GM18507 (cell line): ENCODE measurements around the gene ADAMTS17.

ENCODE experiments used
- DNase-seq: peaks from one replicate; pipeline ENCODE4 v3.0.0; 2011; ENCODE audit warnings: low read depth; ENCODE audit not compliant: insufficient read length; ENCODE audit errors: extremely low spot score
- FAIRE-seq: peaks from 2 replicates; lab custom pipeline; 2011; peaks lifted over from hg19 to GRCh38; lab: Jason Lieb, UNC

ADAMTS17 gene

DNA sequence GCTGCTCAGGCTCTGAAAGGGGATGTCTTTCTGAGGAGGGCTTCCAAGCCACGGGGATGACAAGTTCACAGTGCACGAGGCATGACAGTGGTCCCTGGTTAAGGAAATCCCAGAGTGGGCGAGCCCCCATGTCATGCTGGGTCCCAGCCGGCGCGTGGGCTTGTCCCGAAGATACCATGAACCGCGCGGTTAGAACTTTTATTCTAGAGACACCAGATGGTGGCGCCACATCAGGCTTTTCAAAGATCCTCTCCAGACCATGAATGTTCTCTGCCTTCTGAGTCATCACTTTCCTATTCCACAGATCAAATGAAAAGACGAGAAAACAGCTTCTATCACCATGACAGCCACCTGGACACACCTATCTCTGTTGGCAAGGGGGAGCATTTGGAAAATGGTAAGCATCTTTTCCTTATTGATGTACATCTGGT is 380.7 kb downstream of the ADAMTS17 start:
- DNase-seq (no peak), FAIRE-seq (no peak)

DNA sequence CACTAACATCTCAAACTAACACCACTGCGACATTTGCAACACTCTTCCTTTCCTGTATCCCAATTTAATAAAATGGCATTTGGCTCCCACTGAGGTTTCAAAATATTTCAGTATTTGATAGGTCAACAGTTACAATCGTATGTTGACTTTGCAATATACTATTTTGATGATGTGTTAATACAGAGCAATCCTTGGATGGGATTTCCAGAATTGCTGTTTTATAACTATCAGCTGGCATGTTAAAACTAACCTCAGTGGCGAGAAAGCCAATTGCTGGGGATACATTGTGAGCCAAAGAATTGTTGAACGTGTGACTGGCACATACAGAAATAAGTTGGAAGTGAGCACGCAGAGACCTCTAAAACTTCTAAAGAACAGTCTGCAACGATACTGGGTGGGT is 382.4 kb downstream of the ADAMTS17 start:
- DNase-seq (no peak), FAIRE-seq (no peak)

DNA sequence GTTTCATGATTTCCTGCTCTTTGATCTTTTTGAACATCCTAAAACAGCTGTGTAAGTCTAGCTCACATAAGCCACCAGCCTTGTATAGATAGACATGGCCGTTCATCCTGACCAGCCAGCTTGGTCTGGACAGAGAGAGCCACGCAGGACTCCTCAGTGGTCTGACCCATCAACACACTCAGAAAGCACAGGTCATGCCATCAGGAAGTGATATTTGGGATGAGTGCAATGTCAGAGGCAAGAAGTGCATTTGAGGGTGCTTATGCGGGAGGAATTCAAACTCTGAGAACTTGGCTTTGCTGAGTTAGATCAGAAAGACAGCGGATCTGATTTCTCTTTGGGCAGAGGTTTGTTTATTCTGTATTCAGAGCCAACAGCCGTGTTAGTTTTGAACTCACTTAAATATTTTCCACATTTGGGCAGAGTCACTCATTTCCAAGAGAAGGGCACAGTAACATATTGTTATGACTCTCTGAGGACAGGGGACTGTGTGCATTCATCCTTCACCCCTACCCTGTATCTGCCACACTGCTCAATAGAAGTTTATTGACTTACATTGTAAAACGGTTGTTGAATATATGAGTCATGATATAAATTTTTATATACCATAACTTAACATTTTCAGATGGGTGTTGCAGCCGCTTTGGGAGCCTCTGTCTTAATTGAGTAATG is 383.2 kb downstream of the ADAMTS17 start:
- DNase-seq (no peak), FAIRE-seq (no peak)

DNA sequence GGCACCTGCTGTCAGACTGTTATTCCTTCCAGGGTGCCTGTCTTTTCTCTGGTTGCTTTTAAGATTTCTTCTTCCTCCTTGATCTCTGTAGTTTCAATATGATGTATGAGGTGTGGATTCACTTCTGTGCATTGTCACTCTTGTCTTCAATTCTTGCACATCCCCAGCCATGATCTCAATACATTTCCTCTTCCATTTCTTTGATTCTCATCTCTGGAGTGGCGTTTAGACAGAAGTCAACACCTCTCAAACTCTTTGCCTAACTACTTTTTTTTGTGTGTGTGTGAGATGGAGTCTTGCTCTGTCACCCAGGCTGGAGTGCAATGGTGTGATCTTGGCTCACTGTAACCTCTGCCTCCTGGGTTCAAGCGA is 384.1 kb downstream of the ADAMTS17 start:
- FAIRE-seq (no peak), DNase-seq (no peak)

DNA sequence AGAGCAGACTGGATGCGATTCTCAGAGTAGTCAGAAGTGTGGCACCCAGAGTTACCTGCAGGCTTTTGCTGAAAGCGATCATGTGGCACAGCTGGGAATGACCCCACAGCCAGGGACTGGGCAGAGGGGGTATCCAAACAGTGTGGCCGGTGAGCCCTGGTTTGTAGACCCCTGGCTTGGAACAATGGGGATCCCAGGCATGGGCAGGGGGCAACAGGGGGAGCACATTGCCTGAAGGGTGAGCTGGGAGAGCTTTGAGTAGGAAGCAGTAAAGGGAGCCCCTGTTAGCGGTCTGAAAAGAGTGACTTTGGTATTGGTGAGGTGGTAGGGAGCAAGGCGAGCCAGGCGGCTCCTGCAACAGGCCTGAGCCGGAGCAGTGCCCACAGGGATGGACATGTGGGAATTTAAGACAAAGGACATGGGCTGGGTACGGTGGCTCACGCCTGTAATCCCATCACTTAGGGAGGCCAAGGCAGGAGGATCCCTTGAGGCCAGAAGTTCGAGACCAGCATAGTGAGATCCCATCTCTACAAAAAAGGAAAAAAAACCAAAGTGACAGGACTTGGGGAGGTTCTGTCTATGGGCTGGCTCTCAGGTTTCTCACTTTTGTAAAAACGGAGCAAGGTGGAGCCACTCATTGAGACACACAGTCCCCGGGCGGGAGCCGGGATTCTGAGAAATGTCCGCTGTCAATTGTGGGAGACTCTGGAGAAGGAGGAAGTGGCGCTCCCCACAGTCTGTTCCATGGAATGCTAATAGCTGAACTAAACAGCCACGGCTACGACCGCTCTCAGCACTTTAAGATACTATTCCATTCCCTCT is 384.7 kb downstream of the ADAMTS17 start:
- DNase-seq: no peak

DNA sequence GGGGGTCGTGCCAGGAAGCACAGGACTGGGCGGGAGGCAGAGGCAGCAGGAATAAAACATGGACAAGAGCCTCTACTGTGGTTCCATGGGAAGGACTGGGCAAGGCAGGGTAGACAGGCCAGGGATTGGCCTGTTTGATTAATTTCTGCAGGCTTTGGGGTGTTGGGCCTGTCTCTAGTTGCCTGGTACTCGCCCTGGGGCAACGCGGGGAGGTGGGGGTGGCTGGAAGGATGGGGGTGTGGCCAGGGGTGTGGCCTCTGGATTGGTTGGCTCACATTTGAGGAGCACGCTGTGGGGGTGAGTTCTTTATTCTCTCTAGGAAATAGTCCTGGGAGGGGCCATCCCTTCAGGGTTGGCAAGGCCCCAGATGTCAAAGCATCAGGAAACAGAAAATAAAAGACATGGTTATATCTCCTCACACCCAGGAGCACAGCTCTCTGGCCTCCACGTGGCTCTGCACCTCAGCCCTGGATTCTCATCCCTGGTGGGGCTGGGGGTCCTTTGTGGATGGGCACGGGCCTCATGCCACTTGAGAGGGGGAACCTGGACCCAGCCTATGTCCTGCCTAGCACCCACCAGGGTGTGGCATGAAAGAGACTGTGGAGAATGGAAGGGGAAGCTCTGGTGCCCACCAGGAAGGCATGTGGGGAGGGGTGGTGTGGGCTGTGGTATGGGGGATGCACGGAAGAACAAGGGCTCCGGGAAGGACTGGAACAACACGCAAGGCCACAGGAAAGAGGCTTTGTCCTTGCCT is 385.6 kb downstream of the ADAMTS17 start:
- FAIRE-seq (no peak), DNase-seq (no peak)

More for the DNA sequence above, 384.7 kb downstream of the ADAMTS17 start:
- FAIRE-seq: no peak

DNA sequence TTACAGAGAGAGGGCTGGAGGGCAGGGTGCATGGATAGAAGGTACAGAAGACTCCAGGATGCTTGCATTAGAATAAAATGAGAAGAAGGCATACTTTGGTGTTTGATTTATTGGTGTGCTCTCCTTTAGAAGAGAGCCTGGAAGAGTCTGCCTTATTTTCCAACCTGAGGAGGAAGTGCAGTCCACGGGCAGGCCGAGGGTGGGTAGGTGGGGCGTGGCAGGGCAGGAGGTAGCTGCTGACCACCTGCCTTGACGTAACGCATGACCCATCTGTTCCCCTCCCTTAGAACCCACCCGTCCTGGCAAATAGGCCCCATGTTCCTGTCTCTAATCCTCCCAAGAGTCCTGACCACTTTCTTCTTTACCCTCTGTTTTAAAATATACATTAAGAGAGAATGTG is 386.2 kb downstream of the ADAMTS17 start:
- FAIRE-seq: no peak

DNA sequence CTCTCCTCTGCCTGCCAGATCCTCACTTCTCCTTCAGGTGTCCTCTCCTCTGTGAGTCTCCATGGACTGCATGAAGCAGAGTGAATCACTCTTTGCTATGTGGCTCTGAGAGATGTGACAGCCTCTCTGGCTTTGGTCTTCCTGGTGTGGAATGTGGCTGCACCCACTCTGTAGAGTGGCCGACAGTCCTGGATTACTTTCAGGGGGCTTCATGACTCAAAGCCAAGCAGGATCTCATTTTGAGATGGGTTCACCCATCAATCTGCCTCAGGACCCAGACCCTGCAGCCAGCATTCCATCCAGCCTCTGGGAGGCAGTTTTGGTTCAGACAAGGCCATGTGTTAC is 386.6 kb downstream of the ADAMTS17 start:
- no peak for FAIRE-seq

More for the DNA sequence above, 386.2 kb downstream of the ADAMTS17 start:
- DNase-seq: no peak

DNA sequence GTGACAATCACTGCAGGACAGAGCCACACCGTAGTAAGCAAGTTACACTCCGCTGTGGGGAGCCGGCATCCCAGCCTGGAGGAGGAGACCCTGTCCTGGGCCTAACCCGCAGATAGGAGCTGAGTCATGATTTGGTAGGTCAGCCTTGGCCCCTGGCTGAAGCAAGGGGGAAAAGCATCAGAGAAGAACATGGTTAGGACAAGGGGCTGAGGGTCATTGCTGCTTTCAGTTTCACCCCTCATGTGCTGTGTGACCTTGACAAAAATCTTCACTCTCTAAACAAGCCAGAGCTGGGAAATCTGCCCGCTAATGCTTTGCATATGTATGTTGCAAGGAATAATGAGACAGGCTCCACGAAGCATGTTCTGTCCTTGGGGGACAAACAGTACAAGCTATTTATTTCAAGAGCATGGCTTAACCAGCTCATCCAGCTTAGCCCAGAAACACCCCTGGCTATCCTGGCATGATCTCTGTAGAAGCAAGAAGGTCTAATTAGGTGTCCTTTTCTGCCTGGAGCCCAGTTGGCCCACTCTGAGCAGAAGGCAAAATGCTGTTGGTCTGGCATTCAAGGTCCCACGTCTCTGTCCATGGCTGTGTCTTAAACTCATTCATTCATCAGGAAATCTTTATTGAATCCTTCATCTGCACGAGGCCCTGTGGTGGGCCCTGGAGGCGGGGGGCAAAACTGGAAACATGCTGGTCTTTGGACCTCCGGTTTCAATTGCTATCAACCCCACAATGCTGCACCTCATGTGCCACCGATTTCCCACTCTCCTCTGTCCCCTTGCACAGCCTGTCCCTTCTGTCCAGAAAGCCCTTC is 387.2 kb downstream of the ADAMTS17 start:
- DNase-seq (no peak), FAIRE-seq (no peak)

More for the DNA sequence above, 386.6 kb downstream of the ADAMTS17 start:
- DNase-seq: no peak

DNA sequence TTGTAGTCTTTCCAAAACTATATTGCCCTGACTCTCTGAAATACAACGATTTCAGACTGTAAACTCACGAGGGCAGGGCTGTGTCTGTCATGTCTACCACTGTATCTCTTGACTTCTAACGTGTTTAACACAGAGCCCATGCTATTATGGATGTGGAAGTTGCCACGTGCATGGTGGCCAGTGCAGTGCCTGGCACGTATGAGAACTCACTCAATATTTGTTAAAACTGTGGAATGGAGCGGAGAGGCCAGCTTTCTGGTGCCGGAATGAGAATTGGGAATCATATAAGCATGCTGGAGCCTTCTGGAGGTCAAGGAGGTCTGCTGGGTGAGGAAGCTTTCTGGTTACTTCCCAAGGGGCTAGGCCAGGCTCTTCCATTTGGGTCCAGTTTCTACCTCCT is 387.9 kb downstream of the ADAMTS17 start:
- FAIRE-seq: no peak
- DNase-seq: no peak

DNA sequence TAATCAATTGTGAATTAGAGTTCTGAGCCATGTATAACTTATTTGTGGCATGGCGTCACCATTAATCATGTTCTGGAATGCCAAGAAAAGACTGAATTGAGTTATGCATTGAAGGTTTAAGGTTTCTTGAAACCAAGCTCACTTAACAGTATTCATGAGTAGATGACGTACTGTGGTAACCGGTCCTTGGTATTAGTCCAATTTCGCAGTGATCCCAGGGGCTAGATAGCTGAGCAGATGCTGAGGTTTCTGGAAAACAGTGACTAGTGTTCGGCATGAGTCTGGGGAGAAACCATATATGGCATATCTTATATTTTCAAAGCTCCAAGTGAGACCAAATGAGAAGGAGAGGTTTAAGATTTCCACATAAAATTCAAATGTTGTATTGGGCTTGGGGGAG is 390.3 kb downstream of the ADAMTS17 start:
- FAIRE-seq (no peak), DNase-seq (no peak)

DNA sequence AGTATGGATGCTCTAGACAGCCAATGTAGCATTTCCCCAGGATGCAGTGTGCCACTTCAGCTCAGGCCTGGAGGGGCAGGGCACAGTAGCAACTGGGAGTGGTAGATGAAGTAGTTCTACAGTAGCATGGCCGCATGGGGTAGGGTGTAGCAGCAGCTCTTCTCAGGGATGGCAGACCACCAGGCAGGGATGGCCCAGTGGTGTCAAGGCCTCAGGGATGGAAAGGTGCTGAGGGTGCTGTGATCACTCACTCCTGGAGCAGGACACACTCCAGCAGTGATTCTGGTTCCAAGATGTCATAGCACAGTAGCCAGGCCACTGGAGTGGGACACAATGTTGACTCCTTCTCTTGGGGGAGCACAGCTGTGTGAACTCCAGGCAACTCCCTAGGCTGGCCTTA is 397.6 kb downstream of the ADAMTS17 start:
- FAIRE-seq: no peak
- no peak for DNase-seq

DNA sequence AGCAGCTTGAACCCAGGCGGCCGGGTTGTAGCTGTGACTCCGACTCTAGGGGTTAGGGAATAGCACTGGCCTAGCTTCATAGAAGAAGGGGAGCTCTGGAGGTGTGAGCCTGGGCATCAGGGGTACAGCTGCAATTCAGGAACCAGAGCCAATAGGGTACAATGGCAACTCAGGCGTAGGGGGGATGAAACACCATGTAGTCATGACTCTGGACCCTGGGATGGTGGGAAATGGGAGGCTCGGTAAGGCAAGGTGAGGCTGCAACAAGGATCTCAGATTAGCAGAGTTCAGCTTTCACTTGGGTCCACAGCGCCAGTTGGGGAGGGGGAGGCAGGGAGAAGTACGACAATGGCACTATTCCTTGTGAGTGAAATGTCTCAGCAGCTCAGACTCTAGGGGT is 398.3 kb downstream of the ADAMTS17 start:
- DNase-seq: no peak
- FAIRE-seq: no peak

DNA sequence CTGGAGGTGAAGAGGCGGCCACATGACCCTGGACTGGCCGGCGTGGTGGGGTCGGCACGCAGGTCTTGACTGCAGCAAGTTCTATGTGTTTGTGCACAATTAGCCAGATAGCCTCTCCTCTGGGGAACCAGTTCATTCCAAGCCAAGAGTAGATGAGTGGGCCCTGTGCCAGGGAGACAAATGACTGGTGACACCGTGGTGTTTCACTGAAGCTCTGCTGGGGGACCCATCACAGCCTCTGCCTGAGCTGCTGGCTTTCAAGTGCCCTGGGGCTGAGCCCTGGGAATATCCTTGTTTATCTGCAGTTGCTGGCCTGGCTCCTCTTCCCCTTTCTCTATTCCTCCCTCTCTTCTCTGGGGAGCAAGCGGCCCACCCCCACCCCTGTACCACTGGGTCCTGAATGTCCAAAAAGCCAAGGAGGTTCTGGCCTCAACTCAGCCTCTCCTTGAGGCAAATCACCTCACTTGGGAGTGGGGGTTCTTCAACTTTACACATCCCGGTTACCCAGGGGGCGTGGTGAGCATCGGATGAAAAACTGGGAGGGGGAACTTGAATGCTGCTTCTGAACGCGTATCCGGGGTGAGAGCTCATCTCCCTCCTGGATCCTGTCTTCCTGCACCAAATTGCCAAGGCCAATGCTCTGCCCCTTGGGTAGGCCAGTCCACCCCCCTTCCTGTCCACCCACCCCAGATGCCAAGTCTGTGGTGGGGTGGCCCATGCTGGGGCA is 408.9 kb downstream of the ADAMTS17 start:
- FAIRE-seq: no peak
- no peak for DNase-seq

DNA sequence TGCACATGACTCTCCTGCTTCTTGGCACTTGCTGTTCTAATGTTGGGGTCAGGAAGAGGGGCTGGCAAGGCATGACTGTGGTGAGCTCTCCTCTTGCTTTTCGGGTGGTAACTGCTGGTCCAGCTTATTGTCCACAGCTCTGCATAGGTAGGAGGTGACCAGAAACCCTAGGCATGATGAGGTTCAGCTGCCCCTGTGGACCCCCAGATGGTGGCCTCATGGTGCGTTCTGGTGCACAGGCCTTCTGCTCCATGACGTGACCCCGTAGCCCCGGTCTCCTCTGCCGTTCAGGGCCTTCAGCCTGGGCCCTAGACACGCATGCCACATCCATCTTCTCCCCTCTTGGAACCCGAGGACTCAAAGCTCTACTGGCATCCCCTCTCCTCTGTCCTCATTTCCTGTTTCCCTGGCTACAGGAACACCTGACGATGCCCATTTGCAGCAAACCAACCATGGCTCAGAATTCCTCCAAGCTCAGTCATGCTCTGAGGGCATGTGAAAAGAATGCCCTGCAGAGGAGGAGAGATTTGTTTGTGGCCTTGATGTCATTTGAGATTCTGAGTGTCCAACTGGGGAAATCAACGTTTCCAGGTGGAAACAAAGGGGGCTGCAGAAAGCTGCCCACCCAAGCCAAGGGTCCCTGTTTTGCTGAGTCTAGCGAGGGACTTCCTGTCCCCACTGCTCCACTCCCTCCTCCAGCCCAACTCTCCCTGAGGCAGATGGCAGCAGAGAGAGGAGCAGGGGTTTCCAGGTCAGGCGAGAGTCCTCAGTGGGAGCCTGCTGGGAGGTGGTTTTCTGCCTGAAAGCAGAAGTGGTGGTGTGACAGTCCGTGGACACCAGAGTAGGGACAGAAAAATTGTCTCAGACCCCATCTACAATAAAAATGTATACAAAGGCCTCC is 409.8 kb downstream of the ADAMTS17 start:
- FAIRE-seq: no peak
- DNase-seq: no peak

DNA sequence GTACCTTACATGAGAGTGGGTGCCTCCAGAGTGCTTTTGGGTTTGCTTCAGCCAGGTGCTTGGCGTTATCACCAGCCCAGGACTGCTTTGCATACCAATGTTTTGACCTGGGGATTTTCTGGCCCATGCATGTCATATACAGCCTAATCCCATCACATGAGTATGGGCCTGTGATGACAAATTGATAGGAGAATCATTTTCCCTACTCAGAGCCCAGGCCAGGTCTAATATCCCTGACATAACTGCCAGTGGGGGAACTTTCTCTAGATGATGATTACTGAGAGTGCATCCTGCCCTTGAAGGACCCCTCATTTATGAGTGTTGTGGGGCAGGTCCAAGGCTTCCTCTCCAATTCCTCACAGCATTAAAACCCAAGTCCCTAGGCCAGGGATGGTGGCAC is 411.1 kb downstream of the ADAMTS17 start:
- no peak for FAIRE-seq
- no peak for DNase-seq

DNA sequence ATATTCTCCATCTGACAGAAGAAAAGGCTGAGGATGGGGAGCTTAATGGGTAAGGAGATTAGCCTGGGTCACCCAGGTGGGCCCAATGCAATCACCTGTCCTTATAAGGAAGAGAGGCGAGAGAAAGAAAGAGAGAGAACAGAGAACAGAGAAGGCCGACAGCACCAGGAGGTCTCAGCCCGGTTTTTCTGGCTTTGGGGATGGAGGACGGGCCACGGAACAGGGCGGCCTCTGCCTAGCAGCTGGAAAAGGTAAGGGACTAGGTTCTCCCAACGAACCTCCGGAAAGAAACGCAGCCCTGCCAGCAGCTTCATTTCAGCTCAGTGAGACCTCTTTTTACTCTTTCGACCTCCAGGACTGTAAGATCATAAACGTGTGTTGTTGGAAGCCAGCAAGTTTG is 412.5 kb downstream of the ADAMTS17 start:
- FAIRE-seq (no peak), DNase-seq (no peak)

DNA sequence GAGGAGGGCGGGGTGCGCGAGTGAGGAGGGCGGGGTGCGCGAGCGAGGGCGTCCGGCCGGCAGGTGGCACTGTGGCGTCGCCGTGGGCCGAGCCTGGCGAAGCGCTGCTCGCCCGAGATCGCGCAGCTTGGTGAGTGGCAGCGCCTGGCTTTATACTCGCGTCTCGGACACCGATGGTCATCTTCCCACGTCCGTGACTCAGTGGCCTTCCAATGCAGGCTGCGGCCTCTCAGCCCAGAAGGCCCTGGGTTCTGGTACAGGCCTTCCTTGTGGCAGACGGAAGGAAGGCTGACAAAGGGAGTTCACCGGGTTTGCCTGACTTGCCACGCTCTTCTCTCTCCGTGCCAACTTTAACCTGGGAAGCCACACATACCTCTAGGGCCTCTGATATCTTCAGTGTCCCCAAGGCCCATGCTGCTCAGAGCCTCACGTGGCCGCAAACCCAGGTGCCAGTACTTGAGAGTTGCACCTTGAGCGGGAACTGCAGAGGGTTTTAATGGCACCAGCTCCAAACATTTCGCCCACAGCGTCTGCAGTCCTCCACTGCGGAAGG is 413.3 kb downstream of the ADAMTS17 start:
- FAIRE-seq (peak; percentile 9), DNase-seq (peak; percentile 58)
